Stimulated activated CD4-positive, alpha-beta T cell treated with anti-CD3 and anti-CD28 coated beads, Interleukin-1b, Interleukin-23, amount 100 ng/mL, for 24 hours (primary cell): ENCODE data around the gene MAP9.
"Not testable (repeated sequence)": the region's sequence is repeated elsewhere in the genome, so short reads cannot be mapped to it uniquely, and the experiment has no call there.

ENCODE experiments used
- DNase-seq, 4 experiments: peaks; one replicate each; pipeline ENCODE4 v3.0.0-alpha.2; 2020; ENCODE audit warnings: low read depth in 4 of 4, low spot score in 1 of 4

Gene MAP9

DNA sequence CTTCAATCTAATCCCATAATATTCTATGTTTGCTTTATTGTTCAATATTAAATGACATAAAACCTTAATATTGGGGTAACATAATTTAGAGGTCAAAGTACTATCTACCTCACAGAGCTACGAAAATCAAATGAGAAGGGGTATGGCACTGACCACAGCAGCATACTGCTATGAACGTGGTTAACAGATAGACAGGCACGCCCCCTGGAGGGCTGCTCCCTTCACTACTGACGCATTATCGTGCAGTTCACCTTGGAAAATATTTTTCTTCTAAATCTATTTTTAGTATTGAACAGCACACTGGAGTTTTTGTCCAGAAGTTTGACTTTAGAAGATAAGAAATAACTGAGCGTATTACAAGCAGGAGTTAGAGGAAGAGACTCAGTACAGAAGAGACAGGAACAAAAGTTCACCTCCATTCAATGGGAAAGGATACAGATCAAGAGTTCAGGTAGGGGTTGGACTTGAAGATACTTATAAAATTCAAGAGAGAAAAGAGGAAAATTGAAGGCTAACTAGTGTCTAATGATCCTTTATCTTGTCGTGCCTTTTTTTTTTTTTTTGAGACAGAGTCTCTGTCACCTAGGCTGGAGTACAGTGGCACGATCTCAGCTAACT, 22.7 kb downstream of the MAP9 start:
- DNase-seq = peak in 2 of 4 experiments; percentile 7

- no peak for DNase-seq
Observed at GRCh38 chr4:155342142-155342541, 34.6 kb downstream of the MAP9 start.

- no peak for DNase-seq
Observed at GRCh38 chr4:155339999-155340398, 36.8 kb downstream of the MAP9 start.

DNA sequence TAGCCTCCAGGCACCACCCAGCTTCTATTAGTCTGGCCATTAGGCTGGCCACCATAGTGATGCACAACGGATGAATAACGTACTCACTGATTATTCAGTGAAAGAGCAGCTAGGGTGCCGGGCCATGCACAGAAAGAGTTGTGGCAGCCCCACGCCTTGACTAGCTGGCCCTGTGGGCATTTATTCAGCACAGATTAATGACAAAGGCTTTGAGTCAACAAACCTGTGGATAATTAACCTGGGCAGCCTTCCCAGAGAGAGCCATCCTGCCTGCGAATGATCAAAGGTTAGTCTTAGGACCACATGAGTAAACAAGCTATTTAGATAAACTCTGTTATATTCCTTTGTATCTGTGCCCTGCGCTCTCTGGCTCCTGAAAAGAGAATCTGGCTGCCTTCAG, 37.2 kb downstream of the MAP9 start:
- no peak for DNase-seq

- DNase-seq = no peak
Observed at GRCh38 chr4:155338196-155338595, 38.6 kb downstream of the MAP9 start.

DNA sequence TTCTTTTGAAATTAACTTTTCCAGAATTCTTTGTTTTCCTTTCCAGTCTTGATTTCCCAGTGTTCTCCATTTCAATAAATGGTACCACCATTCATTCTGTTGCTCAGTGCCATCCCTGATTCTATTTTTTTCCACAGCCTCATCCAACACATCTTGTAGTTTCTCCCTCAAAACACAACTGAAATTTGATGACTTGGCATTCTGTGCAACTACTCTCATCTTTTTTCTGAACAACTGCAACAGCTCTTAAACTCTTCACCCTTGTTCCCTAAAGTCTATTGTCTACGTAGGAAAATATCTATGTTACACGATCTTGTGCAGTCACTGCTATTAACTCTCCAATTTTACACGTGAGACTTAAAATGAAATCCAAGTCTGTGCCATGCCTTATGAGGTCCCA, 40.5 kb downstream of the MAP9 start:
- DNase-seq = no peak

GRCh38 chr4:155331478-155331877, 45.3 kb downstream of the MAP9 start:
- no peak for DNase-seq

- no peak for DNase-seq
Observed at GRCh38 chr4:155322782-155323181, 54.0 kb downstream of the MAP9 start.

- DNase-seq = no peak
Observed at GRCh38 chr4:155321006-155321405, 55.8 kb downstream of the MAP9 start.

- no peak for DNase-seq
Observed at GRCh38 chr4:155319516-155319915, 57.2 kb downstream of the MAP9 start.

- DNase-seq = not testable (repeated sequence)
Observed at GRCh38 chr4:155312027-155312426, 64.7 kb downstream of the MAP9 start.

DNA sequence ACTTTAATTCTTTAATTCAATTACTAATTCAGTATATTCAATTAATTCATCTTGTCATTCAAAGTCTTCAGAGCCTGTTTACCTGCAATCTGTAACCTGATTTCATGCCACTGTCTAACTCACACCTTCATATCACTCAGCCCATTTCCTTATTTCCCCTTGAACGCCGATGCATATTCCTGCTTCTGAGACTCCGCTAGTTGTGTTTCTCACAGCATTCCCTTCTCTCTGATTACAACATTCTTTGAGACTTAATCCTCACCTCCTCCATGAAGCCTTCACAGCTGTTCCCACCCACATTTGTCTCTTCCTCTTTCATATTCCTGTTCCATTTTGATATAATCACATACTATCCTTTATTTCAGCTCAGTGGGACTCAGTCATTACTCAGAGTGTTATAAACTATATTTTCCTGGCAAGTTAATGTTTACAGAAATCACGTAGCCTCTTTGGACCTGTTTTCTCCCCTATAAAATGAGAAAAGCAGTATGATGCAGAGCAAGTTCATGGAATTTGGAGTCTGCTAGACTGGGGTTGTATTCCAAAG, 69.0 kb downstream of the MAP9 start:
- no peak for DNase-seq

- DNase-seq = no peak
Observed at GRCh38 chr4:155305619-155306018, 71.1 kb downstream of the MAP9 start.

GRCh38 chr4:155304375-155304774, 72.4 kb downstream of the MAP9 start:
- no peak for DNase-seq

DNA sequence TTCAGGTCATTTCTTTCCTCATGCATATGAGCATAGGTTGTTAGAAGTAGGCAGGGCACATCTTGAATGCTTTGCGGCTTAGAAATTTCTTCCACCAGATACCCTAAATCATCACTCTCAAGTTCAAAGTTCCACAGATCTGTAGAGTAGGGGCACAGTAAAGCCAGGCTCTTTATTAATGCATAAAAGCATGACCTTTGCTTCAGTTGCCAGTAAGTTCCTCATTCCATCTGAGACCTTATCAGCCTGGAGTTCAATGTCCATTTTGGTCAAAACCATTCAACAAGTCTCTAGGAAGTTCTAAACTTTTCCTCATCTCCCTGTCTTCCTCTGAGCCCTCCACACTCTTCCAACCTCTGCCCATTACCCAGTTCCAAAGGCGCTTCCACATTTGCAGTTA, 77.7 kb downstream of the MAP9 start:
- no peak for DNase-seq
